ENCODE data around the gene PIGU. TPM values are rescaled to one million over a fixed set of nuclear protein-coding genes. Genes with fewer than 3 reads are reported as not detected.

PIGU gene
- total and polyA plus RNA-seq, 2 of the 13 experiments (the other 11 are each of a cell fraction or from before 2014, with no cell fraction given): 45.5 to 231 TPM

GRCh38 chr20:34586488-34587163 lies 90.3 kb downstream of the PIGU start (continued):
- TF ChIP-seq, protein P1, sequence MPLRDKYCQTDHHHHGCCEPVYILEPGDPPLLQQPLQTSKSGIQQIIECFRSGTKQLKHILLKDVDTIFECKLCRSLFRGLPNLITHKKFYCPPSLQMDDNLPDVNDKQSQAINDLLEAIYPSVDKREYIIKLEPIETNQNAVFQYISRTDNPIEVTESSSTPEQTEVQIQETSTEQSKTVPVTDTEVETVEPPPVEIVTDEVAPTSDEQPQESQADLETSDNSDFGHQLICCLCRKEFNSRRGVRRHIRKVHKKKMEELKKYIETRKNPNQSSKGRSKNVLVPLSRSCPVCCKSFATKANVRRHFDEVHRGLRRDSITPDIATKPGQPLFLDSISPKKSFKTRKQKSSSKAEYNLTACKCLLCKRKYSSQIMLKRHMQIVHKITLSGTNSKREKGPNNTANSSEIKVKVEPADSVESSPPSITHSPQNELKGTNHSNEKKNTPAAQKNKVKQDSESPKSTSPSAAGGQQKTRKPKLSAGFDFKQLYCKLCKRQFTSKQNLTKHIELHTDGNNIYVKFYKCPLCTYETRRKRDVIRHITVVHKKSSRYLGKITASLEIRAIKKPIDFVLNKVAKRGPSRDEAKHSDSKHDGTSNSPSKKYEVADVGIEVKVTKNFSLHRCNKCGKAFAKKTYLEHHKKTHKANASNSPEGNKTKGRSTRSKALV (CRISPR knock-in tag; IDR thresholded peaks at IDR 0.05): no peak
- TF ChIP-seq KLF12 (CRISPR knock-in tag; IDR thresholded peaks at IDR 0.05; ENCODE audit: borderline replicate concordance) (no peak), RARG (CRISPR knock-in tag; IDR thresholded peaks at IDR 0.05; ENCODE audit: low read depth) (no peak), BCL6 (CRISPR knock-in tag; IDR thresholded peaks at IDR 0.05) (0 out of 2 replicates have a peak, but pooled peaks have one; percentile 18), RBFOX2 (IDR thresholded peaks at IDR 0.05; ENCODE audit: low read depth, low read length) (no peak), HMGXB3 (CRISPR knock-in tag; IDR thresholded peaks at IDR 0.05; ENCODE audit: borderline replicate concordance) (0 out of 2 replicates have a peak, but pooled peaks have one; percentile 55), TCF7 (IDR thresholded peaks at IDR 0.05; ENCODE audit: low read depth) (no peak), MAZ (IDR thresholded peaks at IDR 0.05; ENCODE audit: borderline replicate concordance, low read depth, low read length) (no peak), MAZ (CRISPR knock-in tag; IDR thresholded peaks at IDR 0.05; ENCODE audit: low read depth) (no peak), ZNF180 (CRISPR knock-in tag; IDR thresholded peaks at IDR 0.05; ENCODE audit: borderline replicate concordance, low read depth) (no peak), SNAPC2 (CRISPR knock-in tag; IDR thresholded peaks at IDR 0.05) (no peak), ZNF468 (CRISPR knock-in tag; IDR thresholded peaks at IDR 0.05) (no peak), NFYC (CRISPR knock-in tag; IDR thresholded peaks at IDR 0.05) (no peak), FOXA3 (CRISPR knock-in tag; IDR thresholded peaks at IDR 0.05) (0 out of 2 replicates have a peak, but pooled peaks have one; percentile 31), PHF5A (CRISPR knock-in tag; IDR thresholded peaks at IDR 0.05; ENCODE audit: low read depth, unreplicated experiment) (no peak), MED8 (CRISPR knock-in tag; IDR thresholded peaks at IDR 0.05; ENCODE audit: insufficient replicate concordance) (no peak)
- TF ChIP-seq, protein P2, sequence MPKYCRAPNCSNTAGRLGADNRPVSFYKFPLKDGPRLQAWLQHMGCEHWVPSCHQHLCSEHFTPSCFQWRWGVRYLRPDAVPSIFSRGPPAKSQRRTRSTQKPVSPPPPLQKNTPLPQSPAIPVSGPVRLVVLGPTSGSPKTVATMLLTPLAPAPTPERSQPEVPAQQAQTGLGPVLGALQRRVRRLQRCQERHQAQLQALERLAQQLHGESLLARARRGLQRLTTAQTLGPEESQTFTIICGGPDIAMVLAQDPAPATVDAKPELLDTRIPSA (CRISPR knock-in tag; IDR thresholded peaks at IDR 0.05; ENCODE audit: borderline replicate concordance): no peak
- TF ChIP-seq, protein P3, sequence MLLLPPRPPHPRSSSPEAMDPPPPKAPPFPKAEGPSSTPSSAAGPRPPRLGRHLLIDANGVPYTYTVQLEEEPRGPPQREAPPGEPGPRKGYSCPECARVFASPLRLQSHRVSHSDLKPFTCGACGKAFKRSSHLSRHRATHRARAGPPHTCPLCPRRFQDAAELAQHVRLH (CRISPR knock-in tag; IDR thresholded peaks at IDR 0.05; ENCODE audit: borderline replicate concordance, low read depth): no peak
- TF ChIP-seq, protein P4, sequence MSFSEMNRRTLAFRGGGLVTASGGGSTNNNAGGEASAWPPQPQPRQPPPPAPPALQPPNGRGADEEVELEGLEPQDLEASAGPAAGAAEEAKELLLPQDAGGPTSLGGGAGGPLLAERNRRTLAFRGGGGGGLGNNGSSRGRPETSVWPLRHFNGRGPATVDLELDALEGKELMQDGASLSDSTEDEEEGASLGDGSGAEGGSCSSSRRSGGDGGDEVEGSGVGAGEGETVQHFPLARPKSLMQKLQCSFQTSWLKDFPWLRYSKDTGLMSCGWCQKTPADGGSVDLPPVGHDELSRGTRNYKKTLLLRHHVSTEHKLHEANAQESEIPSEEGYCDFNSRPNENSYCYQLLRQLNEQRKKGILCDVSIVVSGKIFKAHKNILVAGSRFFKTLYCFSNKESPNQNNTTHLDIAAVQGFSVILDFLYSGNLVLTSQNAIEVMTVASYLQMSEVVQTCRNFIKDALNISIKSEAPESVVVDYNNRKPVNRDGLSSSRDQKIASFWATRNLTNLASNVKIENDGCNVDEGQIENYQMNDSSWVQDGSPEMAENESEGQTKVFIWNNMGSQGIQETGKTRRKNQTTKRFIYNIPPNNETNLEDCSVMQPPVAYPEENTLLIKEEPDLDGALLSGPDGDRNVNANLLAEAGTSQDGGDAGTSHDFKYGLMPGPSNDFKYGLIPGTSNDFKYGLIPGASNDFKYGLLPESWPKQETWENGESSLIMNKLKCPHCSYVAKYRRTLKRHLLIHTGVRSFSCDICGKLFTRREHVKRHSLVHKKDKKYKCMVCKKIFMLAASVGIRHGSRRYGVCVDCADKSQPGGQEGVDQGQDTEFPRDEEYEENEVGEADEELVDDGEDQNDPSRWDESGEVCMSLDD (CRISPR knock-in tag; IDR thresholded peaks at IDR 0.05; ENCODE audit: borderline replicate concordance): no peak
